ENCODE measurements around the gene LACTBL1. TPM values are rescaled to one million over a fixed set of nuclear protein-coding genes. Genes with fewer than 3 reads are reported as not detected.

LACTBL1 gene
- polyA plus RNA-seq, 3 donors = 0.17 TPM; not detected in 2

DNA sequence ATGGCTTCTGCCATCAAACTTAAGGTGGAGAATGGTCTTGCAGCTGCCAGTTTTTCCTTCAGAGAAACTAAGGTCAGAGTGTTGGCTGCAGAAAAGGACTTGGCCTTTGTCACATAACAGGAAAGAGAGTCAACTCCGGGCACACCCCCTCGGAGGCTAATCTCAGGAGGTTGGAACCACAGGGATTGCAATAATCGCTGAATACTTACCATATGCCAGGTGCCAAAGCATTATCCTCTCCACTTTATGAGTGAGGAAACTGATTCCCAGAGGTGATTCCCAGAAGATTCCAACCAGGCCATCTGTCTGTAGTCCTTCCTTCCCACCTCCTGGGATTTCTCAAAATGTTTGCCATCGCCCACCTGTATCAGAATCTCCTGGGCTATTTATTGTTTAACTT is 54.0 kb downstream of the LACTBL1 start:
- no peak for DNase-seq (ENCODE audit: extremely low read depth in 1 of 11, low read depth in 9 of 11, low spot score in 4 of 11)

GRCh38 chr1:22917989-22918388 is 54.7 kb downstream of the LACTBL1 start:
- DNase-seq (ENCODE audit: extremely low read depth in 1 of 11, low read depth in 9 of 11, low spot score in 4 of 11) = no peak

GRCh38 chr1:22916471-22916820 is 56.2 kb downstream of the LACTBL1 start:
- DNase-seq (ENCODE audit: extremely low read depth in 1 of 11, low read depth in 9 of 11, low spot score in 4 of 11) = no peak

GRCh38 chr1:22915816-22916470 is 56.7 kb downstream of the LACTBL1 start:
- no peak for DNase-seq (ENCODE audit: extremely low read depth in 1 of 11, low read depth in 9 of 11, low spot score in 4 of 11)

DNA sequence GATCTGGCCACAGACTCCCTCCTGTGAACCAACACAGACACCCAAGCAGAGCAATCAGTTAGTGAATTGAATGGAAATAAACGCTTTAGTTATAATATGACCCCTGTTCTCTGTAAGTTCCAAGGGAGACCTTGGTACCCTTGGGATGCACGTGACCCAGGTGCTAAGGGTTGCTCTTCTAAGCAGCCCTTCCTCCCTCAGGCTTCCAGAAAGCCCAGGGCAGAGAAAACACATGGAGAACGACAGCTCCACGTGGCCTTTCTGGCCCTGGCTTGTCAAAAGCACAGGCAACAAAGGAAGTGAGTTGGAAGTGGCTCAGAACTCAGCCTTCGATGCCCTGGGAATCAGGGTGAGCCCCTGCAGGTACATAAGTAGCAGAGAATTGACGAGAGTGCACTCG is 57.4 kb downstream of the LACTBL1 start:
- DNase-seq (ENCODE audit: extremely low read depth in 1 of 11, low read depth in 9 of 11, low spot score in 4 of 11) = no peak

DNA sequence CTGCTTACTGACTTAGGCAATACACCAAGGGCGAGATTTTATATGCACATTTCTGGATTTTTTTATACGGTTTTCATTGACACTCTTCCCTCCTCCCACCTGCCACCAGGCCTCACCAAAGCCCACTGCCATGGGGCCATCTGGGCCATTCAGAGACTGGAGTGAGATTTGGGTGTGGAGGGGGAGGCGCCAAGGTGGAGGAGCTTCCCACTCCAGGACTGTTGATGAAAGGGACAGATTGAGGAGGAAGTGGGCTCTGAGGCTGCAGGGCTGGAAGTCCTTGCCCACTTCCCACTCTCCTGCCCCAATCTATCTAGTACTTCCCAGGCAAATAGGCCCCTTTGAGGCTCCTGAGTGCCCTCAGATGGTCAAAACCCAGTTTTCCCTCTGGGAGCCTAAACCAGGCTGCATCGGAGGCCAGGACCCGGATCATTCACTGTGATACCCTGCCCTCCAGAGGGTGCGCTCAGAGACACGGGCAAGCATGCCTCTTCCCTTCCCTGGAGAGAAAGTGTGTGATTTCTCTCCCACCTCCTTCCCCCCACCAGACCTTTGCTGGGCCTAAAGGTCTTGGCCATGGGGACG is 57.9 kb downstream of the LACTBL1 start:
- DNase-seq (ENCODE audit: extremely low read depth in 1 of 11, low read depth in 9 of 11, low spot score in 4 of 11) = no peak

DNA sequence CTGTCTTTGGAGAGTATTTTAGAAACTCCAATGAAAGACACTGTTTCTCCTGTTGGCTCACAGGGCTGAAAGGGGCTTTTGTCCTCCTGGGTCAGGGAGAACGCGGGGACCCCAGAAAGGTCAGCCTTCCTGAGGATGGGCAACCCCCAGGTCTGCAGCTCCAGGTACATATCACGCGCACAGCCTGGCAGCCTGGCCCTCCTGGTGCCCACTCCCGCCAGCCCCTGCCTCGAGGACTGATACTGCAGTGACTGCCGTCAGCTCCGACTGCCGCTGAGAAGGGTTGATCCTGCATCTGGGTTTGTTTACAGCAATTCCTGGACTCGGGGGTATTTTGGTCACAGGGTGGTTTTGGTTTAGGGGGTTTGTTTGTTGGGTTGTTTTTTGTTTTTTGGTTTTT is 58.5 kb downstream of the LACTBL1 start:
- no peak for DNase-seq (ENCODE audit: extremely low read depth in 1 of 11, low read depth in 9 of 11, low spot score in 4 of 11)

- no peak for DNase-seq (ENCODE audit: extremely low read depth in 1 of 11, low read depth in 9 of 11, low spot score in 4 of 11)
These were observed 59.1 kb downstream of the LACTBL1 start for GRCh38 chr1:22913421-22914141.

- DNase-seq (ENCODE audit: extremely low read depth in 1 of 11, low read depth in 9 of 11, low spot score in 4 of 11) = no peak
These were observed 60.4 kb downstream of the LACTBL1 start for GRCh38 chr1:22912311-22912710.

DNA sequence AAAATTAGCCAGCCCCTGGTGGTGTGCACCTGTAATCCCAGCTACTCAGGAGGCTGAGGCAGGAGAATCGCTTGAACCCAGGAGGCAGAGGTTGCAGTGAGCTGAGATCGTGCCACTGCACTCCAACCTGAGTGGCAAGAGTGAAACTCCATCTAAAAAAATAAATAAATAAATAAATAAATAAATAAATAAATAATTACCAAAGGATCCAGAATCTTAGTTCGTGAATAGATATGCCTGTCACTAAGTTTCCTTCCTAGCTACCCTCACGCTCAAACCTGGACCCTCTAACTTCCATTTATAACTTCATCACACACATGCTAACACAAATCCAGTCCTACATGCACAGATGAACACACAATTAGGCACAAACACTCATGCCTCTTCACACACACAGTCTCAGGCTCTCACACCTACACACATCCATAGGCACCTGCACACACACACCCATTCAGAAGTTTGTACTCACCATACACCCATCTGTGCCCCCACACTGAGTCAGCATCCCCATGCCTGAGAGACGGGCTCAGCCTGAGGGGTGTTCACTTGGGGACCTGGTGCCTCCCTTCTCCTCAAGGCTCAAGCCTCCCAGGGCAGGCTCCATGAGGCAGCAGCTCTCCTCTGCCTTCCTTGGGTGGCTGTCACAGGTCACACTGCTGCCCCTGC is 61.5 kb downstream of the LACTBL1 start:
- no peak for DNase-seq (ENCODE audit: extremely low read depth in 1 of 11, low read depth in 9 of 11, low spot score in 4 of 11)

DNA sequence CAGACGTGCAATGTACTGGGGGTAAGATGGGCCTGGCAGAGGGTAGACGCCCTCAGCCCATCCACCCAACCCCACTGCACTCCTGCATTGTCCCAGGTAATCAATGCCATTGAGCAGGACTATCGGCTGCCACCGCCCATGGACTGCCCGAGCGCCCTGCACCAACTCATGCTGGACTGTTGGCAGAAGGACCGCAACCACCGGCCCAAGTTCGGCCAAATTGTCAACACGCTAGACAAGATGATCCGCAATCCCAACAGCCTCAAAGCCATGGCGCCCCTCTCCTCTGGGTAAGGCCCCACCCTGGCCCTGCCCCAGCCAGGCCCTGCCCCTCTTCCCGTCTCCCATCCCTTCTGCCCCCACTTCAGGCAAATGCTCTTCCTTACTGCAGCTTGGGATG is 62.4 kb downstream of the LACTBL1 start:
- DNase-seq (ENCODE audit: extremely low read depth in 1 of 11, low read depth in 9 of 11, low spot score in 4 of 11) = no peak

DNA sequence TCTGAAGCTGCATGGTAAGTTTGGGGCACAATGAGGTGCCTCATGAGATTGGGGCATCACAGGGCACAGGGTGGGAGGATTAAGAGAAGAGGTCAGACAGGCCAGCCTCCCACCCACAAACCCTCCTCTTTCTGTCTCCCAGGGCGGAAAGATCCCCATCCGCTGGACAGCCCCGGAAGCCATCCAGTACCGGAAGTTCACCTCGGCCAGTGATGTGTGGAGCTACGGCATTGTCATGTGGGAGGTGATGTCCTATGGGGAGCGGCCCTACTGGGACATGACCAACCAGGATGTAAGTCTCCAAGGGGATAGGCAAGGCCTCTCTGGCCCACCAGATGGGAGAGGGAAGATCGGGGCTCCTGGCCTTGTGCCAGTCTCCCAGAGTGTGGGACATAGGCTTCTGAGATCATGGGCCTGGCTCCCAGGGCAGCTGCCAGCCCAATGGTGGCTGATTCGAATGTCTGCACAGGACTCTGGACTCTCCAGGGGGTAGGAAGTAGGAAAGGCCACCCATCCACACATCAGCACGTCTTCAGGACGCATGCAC is 63.7 kb downstream of the LACTBL1 start:
- DNase-seq (ENCODE audit: extremely low read depth in 1 of 11, low read depth in 9 of 11, low spot score in 4 of 11) = no peak

GRCh38 chr1:22907528-22907927 is 65.1 kb downstream of the LACTBL1 start:
- DNase-seq (ENCODE audit: extremely low read depth in 1 of 11, low read depth in 9 of 11, low spot score in 4 of 11) = no peak

DNA sequence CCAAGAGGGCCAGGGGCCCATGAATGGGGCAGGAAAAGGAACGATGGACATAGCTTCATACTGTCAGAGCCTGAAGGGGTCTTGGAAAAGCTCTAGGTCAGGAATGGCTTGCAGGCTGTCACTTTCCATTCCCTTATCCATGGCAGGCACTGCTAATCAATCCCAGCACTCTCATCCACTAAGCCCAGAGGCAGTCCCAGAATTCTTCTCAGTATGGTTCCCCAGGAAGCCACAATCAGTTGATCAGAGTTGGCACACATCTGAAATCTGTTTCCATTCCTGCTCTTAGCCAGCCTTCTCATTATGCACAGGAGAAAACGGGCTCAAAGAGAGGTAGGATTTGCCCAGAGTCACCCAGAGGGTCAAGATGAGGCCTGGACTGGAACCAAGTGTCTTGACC is 65.7 kb downstream of the LACTBL1 start:
- DNase-seq (ENCODE audit: extremely low read depth in 1 of 11, low read depth in 9 of 11, low spot score in 4 of 11) = no peak

- DNase-seq (ENCODE audit: extremely low read depth in 1 of 11, low read depth in 9 of 11, low spot score in 4 of 11) = no peak
These were observed 69.6 kb downstream of the LACTBL1 start for GRCh38 chr1:22903113-22903512.

Other genes starting within 250 kb of the LACTBL1 start
- under 1 TPM in 1 of 3 donors, not detected in 2; 0.41 TPM for gene TEX46, start 43.0 kb upstream of the LACTBL1 start, polyA plus RNA-seq (ENCODE audit: insufficient read length in 3 of 3)
- 100 to 1,000 TPM; 131 to 139 (median 138) TPM for gene KDM1A, start 46.6 kb upstream of the LACTBL1 start, polyA plus RNA-seq (ENCODE audit: insufficient read length in 3 of 3)
- gene LUZP1, start 196.0 kb upstream of the LACTBL1 start, polyA plus RNA-seq (ENCODE audit: insufficient read length in 3 of 3) = 10 to 100 TPM; 30.7 to 34.8 (median 33.5) TPM
- under 1 TPM; 0.27 to 0.33 (median 0.29) TPM for gene HTR1D, start 244.6 kb upstream of the LACTBL1 start, polyA plus RNA-seq (ENCODE audit: insufficient read length in 3 of 3)

All from renal cortex interstitium (tissue), 11 donors.